Coronary artery (tissue), 2 donors: Measurements from ENCODE around the gene KRT73.

Source experiments
- DNase-seq: peaks from one replicate; pipeline ENCODE4 v3.0.0-alpha.2; 2017; ENCODE audit warnings: low spot score
- H3K27ac ChIP-seq, 2 donors: fragments of 200-600 bp; sonication (generic); one replicate each; pipeline ENCODE4 v1.5.1; 2016 to 2019
- H3K4me3 ChIP-seq: fragments of 200-600 bp; sonication (generic); 2 replicates; pipeline ENCODE4 v1.5.1; 2016; ENCODE audit warnings: mild to moderate bottlenecking, moderate library complexity
- TF ChIP-seq, protein P1 (sequence below): fragments of 200-600 bp; sonication (generic); IDR thresholded peaks from one replicate; pipeline ENCODE4 v1.5.1; 2019; ENCODE audit warnings: antibody characterized with exemption

The KRT73 gene

DNA sequence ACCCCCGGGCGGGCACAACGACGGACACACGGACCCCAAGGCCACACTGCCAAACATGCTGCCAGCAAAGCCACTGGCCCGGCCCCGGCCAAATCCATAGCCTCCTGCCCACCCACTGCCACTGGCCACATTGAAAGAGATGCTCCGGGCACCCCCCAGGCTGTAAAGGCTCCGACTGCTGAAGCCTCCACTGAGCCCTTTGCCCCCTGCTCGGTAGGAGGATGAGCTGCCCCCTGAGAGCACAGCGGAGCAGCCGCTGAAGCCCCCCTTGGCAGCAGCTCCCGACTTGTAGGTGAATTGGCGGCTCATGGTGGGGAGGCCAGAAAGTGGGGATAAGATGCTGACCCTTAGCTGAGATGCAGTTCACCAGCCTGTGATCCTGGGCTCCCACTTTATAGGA lies at the start of gene KRT73:
Gene KRT73 (minus strand): TSS at position 344 of the 400 bp plus-strand sequence. CDS start 35 bp downstream, at position 309.
- no peak within 1 kb of the TSS for H3K27ac ChIP-seq
- no peak for DNase-seq
- no peak within 1 kb of the TSS for H3K4me3 ChIP-seq
- TF ChIP-seq, protein P1, sequence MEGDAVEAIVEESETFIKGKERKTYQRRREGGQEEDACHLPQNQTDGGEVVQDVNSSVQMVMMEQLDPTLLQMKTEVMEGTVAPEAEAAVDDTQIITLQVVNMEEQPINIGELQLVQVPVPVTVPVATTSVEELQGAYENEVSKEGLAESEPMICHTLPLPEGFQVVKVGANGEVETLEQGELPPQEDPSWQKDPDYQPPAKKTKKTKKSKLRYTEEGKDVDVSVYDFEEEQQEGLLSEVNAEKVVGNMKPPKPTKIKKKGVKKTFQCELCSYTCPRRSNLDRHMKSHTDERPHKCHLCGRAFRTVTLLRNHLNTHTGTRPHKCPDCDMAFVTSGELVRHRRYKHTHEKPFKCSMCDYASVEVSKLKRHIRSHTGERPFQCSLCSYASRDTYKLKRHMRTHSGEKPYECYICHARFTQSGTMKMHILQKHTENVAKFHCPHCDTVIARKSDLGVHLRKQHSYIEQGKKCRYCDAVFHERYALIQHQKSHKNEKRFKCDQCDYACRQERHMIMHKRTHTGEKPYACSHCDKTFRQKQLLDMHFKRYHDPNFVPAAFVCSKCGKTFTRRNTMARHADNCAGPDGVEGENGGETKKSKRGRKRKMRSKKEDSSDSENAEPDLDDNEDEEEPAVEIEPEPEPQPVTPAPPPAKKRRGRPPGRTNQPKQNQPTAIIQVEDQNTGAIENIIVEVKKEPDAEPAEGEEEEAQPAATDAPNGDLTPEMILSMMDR, result no peak

DNA sequence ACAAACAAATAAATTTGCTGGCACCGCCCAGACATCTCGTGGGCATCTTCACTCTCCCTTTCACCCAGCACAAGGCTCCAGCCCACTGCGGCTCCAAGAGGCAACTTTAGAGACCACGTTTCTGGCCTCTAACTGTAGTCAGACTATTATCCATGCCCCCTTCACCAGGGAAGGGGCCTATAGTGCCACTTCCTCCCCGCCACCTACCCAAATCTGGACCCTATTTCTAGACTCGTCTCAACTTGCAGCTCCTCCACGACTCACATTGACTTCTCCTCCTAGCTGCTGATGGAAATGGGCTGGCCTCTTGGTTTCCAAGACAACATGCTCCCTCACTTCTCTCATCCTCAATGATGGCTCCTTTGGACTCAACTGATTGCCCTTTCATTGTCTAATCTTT lies 49.6 kb upstream of the KRT73 start:
- TF ChIP-seq, protein P1, result no peak
- H3K4me3 ChIP-seq, result no peak overlapping the region
- no peak for DNase-seq
- no peak overlapping the region for H3K27ac ChIP-seq

DNA sequence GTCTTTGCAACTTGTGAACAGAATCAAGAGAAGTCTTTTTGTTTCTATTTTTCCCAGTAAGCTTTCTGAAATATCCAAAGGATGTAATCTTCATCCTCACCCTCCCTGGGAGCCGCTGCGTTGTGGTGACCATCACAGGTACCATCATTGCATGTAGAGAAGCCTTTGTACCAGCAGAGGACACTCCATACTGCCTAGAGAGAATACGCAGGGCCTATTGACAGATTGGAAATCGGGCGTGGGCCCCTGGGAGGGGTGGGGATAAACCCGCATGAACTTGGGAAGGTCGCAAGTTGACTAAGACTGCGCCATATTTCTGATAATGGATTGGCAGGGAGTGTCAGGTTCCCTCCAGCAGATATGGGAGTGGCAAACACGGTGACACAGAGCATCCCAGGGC lies 49.1 kb upstream of the KRT73 start:
- no peak overlapping the region for H3K4me3 ChIP-seq
- DNase-seq, result no peak
- TF ChIP-seq, protein P1, result no peak
- H3K27ac ChIP-seq, result no peak overlapping the region

DNA sequence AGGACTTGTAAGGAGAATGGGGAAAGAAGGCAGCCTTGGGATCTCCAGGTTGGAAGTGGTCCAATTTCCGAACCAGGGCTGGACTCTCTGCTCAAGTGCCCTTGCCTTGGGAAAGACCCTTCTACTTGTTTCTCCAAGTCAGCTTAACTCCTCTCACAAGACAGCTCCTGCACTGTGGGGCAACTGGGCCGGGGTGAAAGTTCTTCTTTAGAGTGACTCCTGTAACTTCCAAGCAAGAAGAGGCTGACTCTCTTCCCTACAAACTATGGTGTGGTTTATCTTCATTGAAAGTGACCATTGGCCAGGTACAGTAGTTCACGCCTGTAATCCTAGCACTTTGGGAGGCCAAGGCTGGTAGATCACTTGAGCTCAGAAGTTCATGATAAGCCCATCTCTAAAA lies 48.1 kb upstream of the KRT73 start:
- no peak for DNase-seq
- no peak overlapping the region for H3K27ac ChIP-seq
- TF ChIP-seq, protein P1, result no peak
- no peak overlapping the region for H3K4me3 ChIP-seq

DNA sequence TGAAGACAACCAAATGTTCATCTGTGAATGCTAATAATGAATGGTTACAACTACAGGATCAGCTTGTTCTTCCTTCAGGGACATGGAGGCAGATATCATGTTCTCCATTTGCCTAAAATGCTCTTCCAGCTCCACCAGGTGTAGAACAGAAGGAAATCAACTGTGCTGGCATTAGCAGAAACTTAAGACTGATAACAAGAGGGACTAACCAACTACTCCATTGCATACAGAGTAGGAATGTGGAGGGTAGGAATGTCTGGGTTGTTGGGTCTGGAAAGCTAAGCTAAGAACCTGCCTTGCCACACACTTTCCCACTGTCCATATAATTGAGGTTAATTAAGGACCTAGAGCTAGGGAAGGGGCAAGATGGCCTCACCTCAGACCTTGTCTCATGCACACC lies 45.1 kb upstream of the KRT73 start:
- no peak for DNase-seq
- no peak overlapping the region for H3K27ac ChIP-seq
- H3K4me3 ChIP-seq, result no peak overlapping the region
- TF ChIP-seq, protein P1, result no peak

DNA sequence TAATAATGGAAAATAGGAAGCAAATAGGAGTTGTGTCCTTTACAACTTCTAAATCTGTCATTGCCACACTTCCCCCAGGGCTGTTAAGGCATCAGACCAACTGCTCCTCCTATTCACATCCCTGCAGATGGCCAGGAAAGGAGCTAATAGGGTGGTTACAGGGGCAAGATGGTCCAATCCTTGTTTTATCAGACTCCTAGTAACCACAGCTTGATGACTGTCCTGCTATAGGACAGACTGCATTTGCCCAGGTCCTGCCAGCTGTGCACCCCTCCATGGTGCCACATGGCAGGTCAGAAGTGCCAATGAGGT lies 44.5 kb upstream of the KRT73 start:
- H3K4me3 ChIP-seq, result no peak overlapping the region
- no peak overlapping the region for H3K27ac ChIP-seq
- DNase-seq, result peak; percentile 12
- TF ChIP-seq, protein P1, result no peak

DNA sequence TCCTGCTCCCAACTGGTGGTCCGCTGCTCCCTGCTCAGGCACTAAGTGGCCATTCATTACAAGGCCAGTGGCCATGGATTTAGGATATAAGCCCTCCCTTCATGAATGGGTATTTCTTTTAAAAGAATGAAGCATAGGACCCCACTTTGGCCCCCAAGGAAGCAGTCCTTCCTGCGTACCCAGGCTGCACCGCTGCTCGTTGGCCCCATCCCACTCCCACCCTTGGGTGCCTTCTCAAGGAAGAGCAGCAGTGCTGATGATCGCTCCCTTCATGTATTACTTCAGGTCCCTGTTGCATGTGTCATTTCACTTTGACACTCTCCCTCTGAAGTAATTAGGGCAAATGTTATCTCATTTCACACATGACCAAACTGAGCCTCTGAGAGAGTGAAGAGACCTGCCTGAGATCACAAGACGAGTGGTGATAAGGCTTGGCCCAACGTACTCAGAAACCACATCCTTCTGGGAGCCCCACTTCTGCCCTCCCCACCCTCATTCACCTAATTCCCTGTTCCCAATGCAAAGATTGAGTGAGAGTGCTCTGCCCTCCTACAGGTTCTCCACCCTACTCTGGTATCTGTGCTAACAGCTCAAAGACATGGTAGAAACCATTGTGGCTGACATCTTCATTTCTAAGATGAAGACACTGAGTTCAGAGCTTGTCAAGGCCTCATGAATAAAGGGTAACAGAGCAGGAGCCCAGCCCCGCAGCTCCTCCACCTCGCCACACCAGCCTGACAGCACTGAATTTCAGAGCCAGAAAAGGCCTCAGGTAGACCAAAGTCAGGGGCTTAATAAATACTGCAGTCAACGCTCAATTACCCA lies 43.9 kb upstream of the KRT73 start:
- Histone ChIP-seq H3K4me3 (no peak overlapping the region), H3K27ac (no peak overlapping the region)
- peak; percentile 52 for DNase-seq
- TF ChIP-seq, protein P1, result no peak
